HCT116 (cell line): ENCODE results near the gene TACC2. TPM values are rescaled to one million over a fixed set of nuclear protein-coding genes. Genes with fewer than 3 reads are reported as not detected.

Experiments
- ATAC-seq: fragments of 200-7000 bp; cut with Tn5 transposase; 2 replicates; pipeline ENCODE4 v1.9.1; 2020; ENCODE audit warnings: mild to moderate bottlenecking, moderate library complexity
- BruUV-seq: library from RNA; stranded (reverse); fragments of 400-500 nt; replicated peaks from 2 replicates; lab custom pipeline; 2021; lab: Mats Ljungman, UMichigan
- CTCF ChIA-PET: fragments of 300-600 bp; sonication (Branson Sonifier 250); formaldehyde crosslinking; loops from one replicate; lab custom pipeline; 2021; ENCODE audit warnings: antibody characterized with exemption; lab: Charles Lee
- POLR2A ChIA-PET: fragments of 300-600, 350-600 bp; sonication (Branson Sonifier 250); formaldehyde crosslinking; loops from one replicate; lab custom pipeline; 2021; ENCODE audit warnings: antibody characterized with exemption; lab: Charles Lee
- RAD21 ChIA-PET, 2 experiments: fragments of 300-600 bp; sonication (Branson Sonifier 250); formaldehyde crosslinking; loops; one replicate each; lab custom pipeline; 2023; ENCODE audit warnings: low total read pairs in 2 of 2; ENCODE audit not compliant: uncharacterized antibody in 2 of 2, unreplicated experiment in 2 of 2, low non-redundant PET in 1 of 2; lab: Charles Lee
- DNase-seq: peaks from one replicate; pipeline ENCODE4 v3.0.0-alpha.2; 2010; ENCODE audit warnings: low read depth, low spot score
- H2AFZ ChIP-seq: fragments of 200-600 bp; shearing (Covaris generic), sonication (generic); 2 replicates; pipeline ENCODE4 v1.6.1; 2017; ENCODE audit warnings: low read depth, mixed run types, mixed read lengths, antibody characterized with exemption, low read length; ENCODE audit not compliant: poor library complexity, severe bottlenecking
- H3K27ac ChIP-seq: 2 replicates; pipeline ENCODE4 v1.5.1; 2012; ENCODE audit warnings: low read depth, low read length
- H3K27me3 ChIP-seq: fragments of 200-600 bp; sonication (generic); 2 replicates; pipeline ENCODE4 v1.6.1; 2016; ENCODE audit warnings: mixed run types, low read length, mixed read lengths; ENCODE audit not compliant: insufficient read depth
- H3K36me3 ChIP-seq, 2 experiments: fragments of 200-500 bp in 1 of 2; fragments of 200-600 bp in 1 of 2; sonication (Bioruptor generic) in 1 of 2; sonication (generic) in 1 of 2; 2 replicates each; pipeline versions ENCODE4 v1.5.1 to v1.6.1; 2014 to 2016; ENCODE audit warnings: low read length in 2 of 2, inconsistent platforms in 1 of 2, mixed read lengths in 1 of 2, mixed run types in 1 of 2; ENCODE audit not compliant: insufficient read depth in 2 of 2, control insufficient read depth in 1 of 2
- H3K4me1 ChIP-seq, 2 experiments: fragments of 200-600 bp in 1 of 2; sonication (generic) in 1 of 2; 2 replicates each; pipeline versions ENCODE4 v1.5.1 to v1.6.1; 2012 to 2017; ENCODE audit warnings: low read length in 2 of 2, inconsistent platforms in 1 of 2, mild to moderate bottlenecking in 1 of 2, mixed read lengths in 1 of 2, mixed run types in 1 of 2, moderate library complexity in 1 of 2; ENCODE audit not compliant: insufficient read depth in 2 of 2, control insufficient read depth in 1 of 2
- H3K4me2 ChIP-seq: fragments of 200-600 bp; sonication (generic); 2 replicates; pipeline ENCODE4 v1.6.1; 2017; ENCODE audit warnings: mixed run types, low read length, mixed read lengths
- H3K4me3 ChIP-seq, 2 experiments: fragments of 200-600 bp in 1 of 2; sonication (generic) in 1 of 2; replicated peaks in 1 of 2; 2 replicates each; pipeline ENCODE4 v1.5.1; 2011 to 2016; ENCODE audit warnings: low read length in 2 of 2, control low read depth in 1 of 2, low read depth in 1 of 2, mild to moderate bottlenecking in 1 of 2, mixed read lengths in 1 of 2, mixed run types in 1 of 2
- H3K79me2 ChIP-seq: fragments of 200-600 bp; sonication (generic); 2 replicates; pipeline ENCODE4 v1.6.1; 2017; ENCODE audit warnings: mild to moderate bottlenecking, mixed run types, low read length, moderate library complexity, mixed read lengths; ENCODE audit not compliant: insufficient read depth
- H3K9ac ChIP-seq: fragments of 200-600 bp; sonication (generic); 2 replicates; pipeline ENCODE4 v1.6.1; 2016; ENCODE audit warnings: low read length, mixed read lengths
- H3K9me2 ChIP-seq: fragments of 200-600 bp; sonication (generic), shearing (Covaris generic); 2 replicates; pipeline ENCODE4 v1.6.1; 2017; ENCODE audit warnings: mixed run types, mild to moderate bottlenecking, moderate library complexity; ENCODE audit not compliant: insufficient read depth
- H3K9me3 ChIP-seq, 2 experiments: fragments of 200-500 bp in 1 of 2; fragments of 200-600 bp in 1 of 2; sonication (Bioruptor generic) in 1 of 2; sonication (generic) in 1 of 2; 2 replicates each; pipeline ENCODE4 v1.6.1; 2014 to 2017; ENCODE audit warnings: low read length in 2 of 2, mixed read lengths in 2 of 2, inconsistent platforms in 1 of 2, low read depth in 1 of 2, mild to moderate bottlenecking in 1 of 2, mixed run types in 1 of 2, moderate library complexity in 1 of 2; ENCODE audit not compliant: control insufficient read depth in 1 of 2, insufficient read depth in 1 of 2
- H4K20me1 ChIP-seq: fragments of 200-600 bp; sonication (generic), shearing (Covaris generic); 2 replicates; pipeline ENCODE4 v1.6.1; 2017; ENCODE audit warnings: mixed run types, mild to moderate bottlenecking, moderate library complexity; ENCODE audit not compliant: insufficient read depth
- EZH2phosphoT487 ChIP-seq: fragments of 200-600 bp; IDR thresholded peaks from 2 replicates; pipeline ENCODE4 v1.6.1; 2018; ENCODE audit warnings: antibody characterized with exemption, borderline replicate concordance
- RAD21 ChIP-seq: IDR thresholded peaks from 2 replicates; pipeline ENCODE4 v1.6.1; 2012; ENCODE audit warnings: low read depth, mild to moderate bottlenecking
- TCF7L2 ChIP-seq: IDR thresholded peaks from 2 replicates; pipeline ENCODE4 v1.7.0; 2011; ENCODE audit warnings: borderline replicate concordance, inconsistent platforms; ENCODE audit not compliant: insufficient read depth, insufficient read length; ENCODE audit errors: extremely low read depth
- ZBTB33 ChIP-seq: IDR thresholded peaks from 2 replicates; pipeline ENCODE4 v1.6.1; 2011; ENCODE audit warnings: mild to moderate bottlenecking, low read length, moderate library complexity; ENCODE audit not compliant: insufficient replicate concordance; ENCODE audit errors: extremely low read depth
- intact Hi-C: fragments of 100-400 bp; cut with micrococcal nuclease; formaldehyde crosslinking; loops from 2 replicates; pipeline ENCODE4 v1.10.0; 2022
- total RNA-seq: library from RNA; stranded (reverse); gene quantifications from one replicate; pipeline ENCODE4 v1.2.1, GENCODE V29; 2021; ENCODE audit not compliant: unreplicated experiment

TACC2 gene
- total RNA-seq, 1 experiment from 2014 or later: 38.6 TPM

DNA sequence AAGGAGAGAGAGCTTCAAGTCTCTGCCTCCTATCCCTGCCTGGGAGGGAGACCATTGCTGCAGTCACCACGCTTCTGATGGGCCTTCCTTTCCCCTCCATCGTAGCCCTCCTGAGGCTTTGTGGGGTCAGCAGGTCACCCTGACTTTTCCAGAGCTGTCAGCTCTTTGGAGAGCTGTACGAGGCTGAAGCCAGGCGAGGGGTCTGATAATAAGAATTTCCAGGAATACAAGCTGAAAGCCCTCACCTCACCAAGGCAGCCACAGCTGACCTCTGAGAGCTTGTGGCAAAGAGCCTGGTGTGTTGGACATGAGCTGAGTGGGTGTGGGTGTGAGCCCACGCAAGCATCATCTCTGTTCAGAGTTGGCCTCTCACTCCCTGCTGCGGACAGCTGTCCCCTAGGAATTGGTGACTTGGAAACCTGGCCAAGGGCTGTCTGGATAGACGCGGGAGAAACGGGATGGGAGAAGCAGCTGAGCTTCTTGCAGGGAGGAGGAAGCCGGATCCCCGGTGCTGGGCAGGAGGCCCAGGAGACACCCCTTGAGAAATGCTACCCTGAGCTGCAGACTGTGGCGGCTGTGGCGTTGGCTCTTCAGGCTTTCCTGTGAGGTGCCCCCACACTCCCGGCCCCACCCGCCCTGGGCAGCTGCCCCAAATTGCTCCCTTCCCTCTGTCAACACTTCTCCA lies 160.1 kb downstream of the TACC2 start:
- no peaks in the 10 kb centered on the region for H4K20me1 ChIP-seq
- no peaks in the 10 kb centered on the region for H3K27me3 ChIP-seq
- no peak overlapping the region for H3K4me2 ChIP-seq
- ChIA-PET RAD21 (no interaction called here), CTCF (no interaction called here), POLR2A (no interaction called here)
- H3K9me2 ChIP-seq: no peaks in the 10 kb centered on the region
- peaks cover 0 to 19% of the 10 kb centered on the region in 2 experiments; a peak in 2 of 4 replicates for H3K36me3 ChIP-seq
- H3K4me3 ChIP-seq: no peak overlapping the region
- intact Hi-C loops: loop anchor here (10.0 kb wide), 1 partner anchor 416 kb away; the partner anchor contains the start of gene DMBT1
- DNase-seq: no peak
- TF ChIP-seq ZBTB33 (no peak), RAD21 (no peak), EZH2phosphoT487 (no peak), TCF7L2 (no peak)
- no peak overlapping the region for H3K9ac ChIP-seq
- peaks cover 0 to 7% of the 10 kb centered on the region in 2 experiments; a peak in 1 of 4 replicates for H3K4me1 ChIP-seq
- H3K9me3 ChIP-seq: peaks cover 0 to 5% of the 10 kb centered on the region in 2 experiments; a peak in 1 of 4 replicates
- BruUV-seq: no TSS peak
- H3K79me2 ChIP-seq: no peaks in the 10 kb centered on the region
- no peak for ATAC-seq
- H2AFZ ChIP-seq: no peak overlapping the region
- H3K27ac ChIP-seq: no peak overlapping the region
